H9 (cell line): ENCODE data around the gene STAG2. TPM values are rescaled to one million over a fixed set of nuclear protein-coding genes. Genes with fewer than 3 reads are reported as not detected.

ENCODE experiments used
- DNase-seq: peaks from one replicate; pipeline ENCODE4 v3.0.0-alpha.2; 2017
- H2AFZ ChIP-seq: one replicate; pipeline ENCODE4 v1.6.1; 2013; ENCODE audit warnings: mild to moderate bottlenecking, low read length, control low read depth, moderate library complexity
- H2AK5ac ChIP-seq: 2 replicates; pipeline ENCODE4 v1.6.1; 2013; ENCODE audit warnings: low read length, control low read depth, mixed read lengths; ENCODE audit not compliant: insufficient read length
- H2BK120ac ChIP-seq: one replicate; pipeline ENCODE4 v1.6.1; 2013; ENCODE audit warnings: low read depth, mild to moderate bottlenecking, low read length, control low read depth, inconsistent platforms; ENCODE audit not compliant: poor library complexity, severe bottlenecking
- H2BK12ac ChIP-seq: 2 replicates; pipeline ENCODE4 v1.6.1; 2013; ENCODE audit warnings: low read length, control low read depth, mixed read lengths, low read depth; ENCODE audit not compliant: insufficient read length
- H2BK15ac ChIP-seq: 2 replicates; pipeline ENCODE4 v1.6.1; 2013; ENCODE audit warnings: low read depth, low read length, control low read depth
- H2BK20ac ChIP-seq: one replicate; pipeline ENCODE4 v1.6.1; 2013; ENCODE audit warnings: low read depth, mild to moderate bottlenecking, low read length, control low read depth, inconsistent platforms; ENCODE audit not compliant: poor library complexity, severe bottlenecking
- H2BK5ac ChIP-seq: 2 replicates; pipeline ENCODE4 v1.6.1; 2013; ENCODE audit warnings: low read length, control low read depth, mixed read lengths; ENCODE audit not compliant: insufficient read length
- H3K14ac ChIP-seq: 2 replicates; pipeline ENCODE4 v1.6.1; 2013; ENCODE audit warnings: low read length, control low read depth; ENCODE audit not compliant: insufficient read depth
- H3K18ac ChIP-seq: 2 replicates; pipeline ENCODE4 v1.6.1; 2013; ENCODE audit warnings: low read depth, mild to moderate bottlenecking, mixed read lengths, low read length, control low read depth; ENCODE audit not compliant: insufficient read length
- H3K23ac ChIP-seq: 2 replicates; pipeline ENCODE4 v1.6.1; 2013; ENCODE audit warnings: low read length, control low read depth, mixed read lengths, low read depth; ENCODE audit not compliant: insufficient read length
- H3K23me2 ChIP-seq: 2 replicates; pipeline ENCODE4 v1.6.1; 2013; ENCODE audit warnings: low read depth, mild to moderate bottlenecking, mixed read lengths, low read length, control low read depth; ENCODE audit not compliant: insufficient read length, poor library complexity, severe bottlenecking
- H3K27ac ChIP-seq: 2 replicates; pipeline ENCODE4 v1.5.1; 2013; ENCODE audit warnings: low read length, control low read depth, mixed read lengths, low read depth; ENCODE audit not compliant: insufficient read length
- H3K27me3 ChIP-seq: 2 replicates; pipeline ENCODE4 v1.6.1; 2013; ENCODE audit warnings: low read length, control low read depth, inconsistent platforms; ENCODE audit not compliant: insufficient read depth
- H3K4ac ChIP-seq: 2 replicates; pipeline ENCODE4 v1.6.1; 2013; ENCODE audit warnings: low read depth, mild to moderate bottlenecking, control low read depth, inconsistent platforms, low read length, moderate library complexity
- H3K4me1 ChIP-seq: 2 replicates; pipeline ENCODE4 v1.6.1; 2013; ENCODE audit warnings: low read length, control low read depth, inconsistent platforms; ENCODE audit not compliant: insufficient read depth
- H3K4me2 ChIP-seq: 2 replicates; pipeline ENCODE4 v1.6.1; 2013; ENCODE audit warnings: low read length, control low read depth, mixed read lengths; ENCODE audit not compliant: insufficient read length, insufficient read depth
- H3K56ac ChIP-seq: 2 replicates; pipeline ENCODE4 v1.6.1; 2013; ENCODE audit warnings: low read depth, mild to moderate bottlenecking, mixed read lengths, low read length, control low read depth; ENCODE audit not compliant: insufficient read length
- H3K79me1 ChIP-seq: 2 replicates; pipeline ENCODE4 v1.6.1; 2013; ENCODE audit warnings: low read depth, mild to moderate bottlenecking, moderate library complexity, low read length, control low read depth, inconsistent platforms; ENCODE audit not compliant: insufficient read depth, poor library complexity, severe bottlenecking
- H3K79me2 ChIP-seq: 2 replicates; pipeline ENCODE4 v1.6.1; 2013; ENCODE audit warnings: low read length, control low read depth, inconsistent platforms; ENCODE audit not compliant: insufficient read depth
- H3K9ac ChIP-seq: 2 replicates; pipeline ENCODE4 v1.6.1; 2013; ENCODE audit warnings: low read length, control low read depth, mixed read lengths; ENCODE audit not compliant: insufficient read length; ENCODE audit errors: extremely low read depth
- H3K9me3 ChIP-seq: one replicate; pipeline ENCODE4 v1.6.1; 2013; ENCODE audit warnings: low read depth, low read length, inconsistent platforms; ENCODE audit not compliant: control insufficient read depth
- H3T11ph ChIP-seq: one replicate; pipeline ENCODE4 v1.6.1; 2013; ENCODE audit warnings: mild to moderate bottlenecking, low read length, control low read depth, inconsistent platforms
- H4K20me1 ChIP-seq: one replicate; pipeline ENCODE4 v1.6.1; 2013; ENCODE audit not compliant: control insufficient read depth, insufficient read length, insufficient read depth
- H4K5ac ChIP-seq: 2 replicates; pipeline ENCODE4 v1.6.1; 2013; ENCODE audit warnings: low read depth, mild to moderate bottlenecking, mixed read lengths, low read length, control low read depth; ENCODE audit not compliant: insufficient read length
- H4K8ac ChIP-seq: replicated peaks from 2 replicates; pipeline ENCODE4 v1.6.1; 2013; ENCODE audit warnings: low read length, control low read depth, mixed read lengths, low read depth; ENCODE audit not compliant: insufficient read length
- H4K91ac ChIP-seq: 2 replicates; pipeline ENCODE4 v1.6.1; 2013; ENCODE audit warnings: low read depth, mild to moderate bottlenecking, moderate library complexity, mixed read lengths, low read length, control low read depth; ENCODE audit not compliant: insufficient read length
- H3K27ac Mint-ChIP-seq, 3 experiments: 2 replicates in 2 of 3; 3 replicates in 1 of 3; pipeline ENCODE4 v1.8.0; 2020 to 2021; ENCODE audit warnings: mixed read lengths in 3 of 3, mild to moderate bottlenecking in 1 of 3, moderate library complexity in 1 of 3
- H3K27me3 Mint-ChIP-seq: 2 replicates; pipeline ENCODE4 v1.8.0; 2021; ENCODE audit warnings: low read depth, mild to moderate bottlenecking, moderate library complexity, mixed read lengths
- H3K36me3 Mint-ChIP-seq, 3 experiments: 2 replicates in 2 of 3; 3 replicates in 1 of 3; pipeline ENCODE4 v1.8.0; 2020 to 2021; ENCODE audit warnings: low read depth in 3 of 3, mixed read lengths in 3 of 3; ENCODE audit not compliant: insufficient read depth in 1 of 3
- H3K4me1 Mint-ChIP-seq, 2 experiments: 2 replicates each; pipeline ENCODE4 v1.8.0; 2020; ENCODE audit warnings: mixed read lengths in 2 of 2
- H3K4me3 Mint-ChIP-seq, 2 experiments: 2 replicates in 1 of 2; 3 replicates in 1 of 2; pipeline ENCODE4 v1.8.0; 2020 to 2021; ENCODE audit warnings: mild to moderate bottlenecking in 2 of 2, mixed read lengths in 2 of 2, moderate library complexity in 1 of 2
- H3K9me3 Mint-ChIP-seq, 2 experiments: 2 replicates in 1 of 2; 3 replicates in 1 of 2; pipeline ENCODE4 v1.8.0; 2020; ENCODE audit warnings: mild to moderate bottlenecking in 2 of 2, mixed read lengths in 2 of 2, moderate library complexity in 1 of 2
- CTCF ChIP-seq: fragments of 200-600 bp; sonication (generic); conservative IDR thresholded peaks from 3 replicates; pipeline ENCODE4 v1.8.0; 2021; ENCODE audit warnings: antibody characterized with exemption, mild to moderate bottlenecking
- WGBS: extraction: QIAGEN DNeasy Blood & Tissue Kit; methylation state at CpG from one replicate; pipeline ENCODE4 v1.1.7; 2013; ENCODE audit warnings: missing lambda C conversion rate, low lambda C conversion rate, mixed read lengths; ENCODE audit not compliant: insufficient read length; ENCODE audit errors: extremely low coverage; 5-methylcytosine and 5-hydroxymethylcytosine counted together
- total RNA-seq: library from RNA; stranded (reverse); gene quantifications from 2 replicates; pipeline ENCODE4 v1.2.1, GENCODE V29; 2021

The STAG2 gene
- total RNA-seq, 1 experiment from 2014 or later = 81.6 TPM

- H2AFZ ChIP-seq = no peak overlapping the region
- no peaks in the 10 kb centered on the region for H3K79me1 ChIP-seq
- DNase-seq = no peak
- H2BK12ac ChIP-seq = no peak overlapping the region
- no peak overlapping the region for H4K8ac ChIP-seq
- H4K91ac ChIP-seq = no peak overlapping the region
- Mint-ChIP-seq H3K4me1 (no peaks in the 10 kb centered on the region), H3K4me3 (no peak overlapping the region), H3K9me3 (peaks cover 0 to 20% of the 10 kb centered on the region in 2 experiments; a peak in 3 of 5 replicates), H3K36me3 (peaks cover 17 to 37% (median 27%) of the 10 kb centered on the region in 3 experiments; a peak in 6 of 7 replicates), H3K27me3 (no peaks in the 10 kb centered on the region), H3K27ac (no peak overlapping the region)
- no peak overlapping the region for H4K5ac ChIP-seq
- no peaks in the 10 kb centered on the region for H3K23me2 ChIP-seq
- H4K20me1 ChIP-seq = no peaks in the 10 kb centered on the region
- no peak overlapping the region for H3K4me2 ChIP-seq
- H3K56ac ChIP-seq = no peak overlapping the region
- H3K18ac ChIP-seq = no peak overlapping the region
- H3K4me1 ChIP-seq = no peaks in the 10 kb centered on the region
- no peak overlapping the region for H3K4ac ChIP-seq
- no CpG with 5 or more reads among the region's 1 CpG for WGBS
- H3K9me3 ChIP-seq = peaks cover 13% of the 10 kb centered on the region
- no peak overlapping the region for H3K23ac ChIP-seq
- H2BK20ac ChIP-seq = no peak overlapping the region
- no peak overlapping the region for H2BK15ac ChIP-seq
- H2BK5ac ChIP-seq = no peak overlapping the region
- H3K79me2 ChIP-seq = no peaks in the 10 kb centered on the region
- no peaks in the 10 kb centered on the region for H3K27me3 ChIP-seq
- no peak overlapping the region for H2AK5ac ChIP-seq
- no peak overlapping the region for H3T11ph ChIP-seq
- no peak overlapping the region for H3K27ac ChIP-seq
- H3K9ac ChIP-seq = no peak overlapping the region
- no peak overlapping the region for H2BK120ac ChIP-seq
- H3K14ac ChIP-seq = no peak overlapping the region
- TF ChIP-seq CTCF = no peak
These were observed 69.0 kb downstream of the STAG2 start for GRCh38 chrX:124030520-124030919.
